COLO829 (cell line): ENCODE data around the gene CCNQ.

Experiments used
- DNase-seq: peaks from one replicate; pipeline ENCODE4 v3.0.0; 2012; ENCODE audit warnings: low spot score

Gene CCNQ

DNA sequence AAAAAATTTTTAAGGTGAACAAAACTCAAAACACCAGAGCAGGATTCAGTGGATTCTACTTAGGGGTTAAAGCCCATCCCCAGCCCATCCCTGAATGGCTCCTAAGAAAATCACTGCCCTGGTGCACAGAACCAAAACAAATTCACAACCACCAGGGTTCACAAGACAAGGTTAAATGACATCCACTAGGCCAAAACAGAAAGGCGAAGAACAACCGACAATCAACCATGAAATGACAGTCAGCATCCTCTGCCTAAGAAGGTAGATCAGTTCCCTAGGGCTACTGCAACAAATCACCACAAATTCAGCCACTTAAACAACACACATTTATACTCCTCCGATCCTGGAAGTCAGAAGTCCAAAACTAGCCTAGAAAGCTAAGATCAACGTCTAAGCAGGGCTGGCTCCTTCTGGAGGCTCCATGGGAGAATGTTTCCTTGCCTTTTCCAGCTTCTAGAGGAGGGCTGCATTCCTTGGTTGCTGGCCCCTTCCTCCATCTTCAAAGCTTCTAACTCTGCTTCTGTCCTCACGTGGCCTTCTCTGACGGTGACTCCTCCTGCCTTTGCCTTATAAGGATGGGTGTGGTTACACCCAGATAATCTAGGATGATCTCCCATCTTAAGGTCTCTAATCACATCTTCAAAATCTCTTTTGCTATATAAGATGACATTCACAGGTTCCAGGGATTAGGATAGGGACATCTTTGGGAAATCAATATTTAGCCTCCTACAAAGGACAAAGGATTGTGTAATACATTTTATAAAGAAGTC lies 1.8 kb downstream of the CCNQ start:
- DNase-seq: no peak

- DNase-seq: no peak
Measured at GRCh38 chrX:153595859-153596857, 2.8 kb downstream of the CCNQ start.

DNA sequence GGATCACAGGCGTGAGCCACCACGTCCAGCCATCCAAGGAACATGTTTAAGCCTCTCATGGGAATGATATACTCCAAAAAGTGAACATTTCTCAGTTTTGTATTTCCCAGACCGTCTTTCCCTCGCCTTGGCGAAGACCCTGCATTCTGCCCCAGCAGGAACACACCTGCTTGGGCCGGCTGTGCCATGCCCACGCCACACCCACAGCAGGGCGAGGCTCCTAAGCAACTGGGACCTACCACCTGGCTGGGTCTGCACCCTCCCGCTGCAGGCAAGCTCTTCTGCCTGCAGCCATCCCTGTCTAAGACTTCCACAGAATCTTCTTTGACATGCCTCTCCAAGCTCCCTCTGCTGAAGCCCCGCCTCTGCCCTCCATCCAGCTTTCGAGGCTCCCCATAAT lies 3.6 kb downstream of the CCNQ start:
- DNase-seq: no peak

- DNase-seq: no peak
Measured at GRCh38 chrX:153593811-153594500, 5.0 kb downstream of the CCNQ start.

DNA sequence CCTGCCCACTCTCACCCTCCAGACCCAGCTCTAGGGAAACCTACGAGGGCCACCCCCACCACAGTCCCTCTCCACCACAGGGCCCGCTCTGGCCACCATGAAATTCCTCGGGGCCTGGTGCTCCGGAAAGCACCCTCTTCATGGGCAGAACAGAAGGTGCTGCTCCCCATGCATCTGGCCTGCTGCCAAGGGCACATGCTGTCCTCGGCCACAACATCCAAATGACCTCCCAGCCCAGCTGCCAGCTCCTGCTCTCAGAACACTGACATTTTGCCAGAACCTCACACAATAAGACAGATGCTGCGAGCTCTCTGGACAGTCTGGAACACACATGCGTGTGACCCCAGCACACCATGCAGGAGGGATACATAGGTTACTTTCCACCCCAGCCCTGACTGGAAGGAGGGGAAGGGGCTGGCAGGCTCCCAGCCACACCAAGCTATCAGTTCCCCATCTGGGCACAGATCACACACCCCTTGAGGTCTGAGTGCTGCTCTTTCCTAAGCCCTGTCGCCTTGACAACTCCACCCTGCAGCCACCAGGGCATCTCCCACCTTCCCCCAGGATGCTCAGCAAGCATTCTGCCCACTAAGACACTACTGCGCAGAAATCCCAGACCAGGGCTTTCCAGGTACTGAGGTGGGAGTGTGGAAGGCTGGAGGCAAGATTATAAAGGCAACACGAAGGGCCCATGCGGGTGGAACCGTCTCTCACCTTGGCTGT lies 5.8 kb downstream of the CCNQ start:
- DNase-seq: no peak

GRCh38 chrX:153592091-153592833 lies 6.7 kb downstream of the CCNQ start:
- no peak for DNase-seq

DNA sequence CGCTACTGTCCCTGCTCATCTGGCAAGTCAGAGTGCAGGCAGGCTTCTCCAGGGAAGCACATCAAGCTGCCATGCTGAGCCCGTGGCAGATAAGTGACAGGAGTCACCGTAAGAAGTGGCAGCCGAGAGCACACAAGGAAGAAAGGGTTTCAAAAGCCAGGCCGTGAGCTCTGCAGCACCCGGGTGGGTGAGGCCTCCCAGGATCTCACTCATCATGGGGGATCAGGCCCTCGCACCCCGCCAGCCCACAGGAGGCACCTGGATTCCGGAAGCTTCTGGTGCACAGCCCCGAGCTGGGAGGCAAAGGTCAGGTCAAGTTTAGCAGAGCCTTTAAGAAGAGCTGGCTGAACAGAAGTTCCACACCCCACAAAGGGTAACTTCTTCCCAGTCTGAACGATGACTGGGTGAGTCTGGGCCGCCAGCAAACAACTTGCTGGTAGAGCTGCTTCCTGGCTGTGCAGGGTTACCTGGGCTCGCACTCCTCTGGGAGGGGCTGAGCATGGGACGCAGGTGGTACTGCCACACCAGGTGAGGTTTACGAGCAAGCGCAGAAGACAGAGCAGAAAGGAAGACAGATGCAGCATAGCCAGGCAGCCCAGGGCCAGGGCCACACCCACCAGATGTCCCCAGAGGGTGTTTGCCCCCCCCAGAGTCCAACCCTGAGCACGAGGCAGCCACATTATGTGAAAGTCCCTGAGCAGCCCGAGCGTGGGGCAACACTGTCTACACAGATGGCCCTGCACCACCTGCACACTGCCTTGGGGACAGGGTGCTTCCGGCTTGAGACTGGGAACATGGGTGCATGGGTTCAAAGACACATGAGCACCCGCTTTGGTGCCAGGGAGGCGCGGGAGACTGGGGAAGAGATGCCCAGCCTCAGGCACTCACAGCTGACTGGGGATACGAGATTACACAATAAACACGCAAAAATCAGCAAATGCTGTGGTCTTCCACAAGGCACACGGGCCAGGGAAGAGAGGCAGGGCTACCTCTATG lies 7.7 kb downstream of the CCNQ start:
- no peak for DNase-seq

DNA sequence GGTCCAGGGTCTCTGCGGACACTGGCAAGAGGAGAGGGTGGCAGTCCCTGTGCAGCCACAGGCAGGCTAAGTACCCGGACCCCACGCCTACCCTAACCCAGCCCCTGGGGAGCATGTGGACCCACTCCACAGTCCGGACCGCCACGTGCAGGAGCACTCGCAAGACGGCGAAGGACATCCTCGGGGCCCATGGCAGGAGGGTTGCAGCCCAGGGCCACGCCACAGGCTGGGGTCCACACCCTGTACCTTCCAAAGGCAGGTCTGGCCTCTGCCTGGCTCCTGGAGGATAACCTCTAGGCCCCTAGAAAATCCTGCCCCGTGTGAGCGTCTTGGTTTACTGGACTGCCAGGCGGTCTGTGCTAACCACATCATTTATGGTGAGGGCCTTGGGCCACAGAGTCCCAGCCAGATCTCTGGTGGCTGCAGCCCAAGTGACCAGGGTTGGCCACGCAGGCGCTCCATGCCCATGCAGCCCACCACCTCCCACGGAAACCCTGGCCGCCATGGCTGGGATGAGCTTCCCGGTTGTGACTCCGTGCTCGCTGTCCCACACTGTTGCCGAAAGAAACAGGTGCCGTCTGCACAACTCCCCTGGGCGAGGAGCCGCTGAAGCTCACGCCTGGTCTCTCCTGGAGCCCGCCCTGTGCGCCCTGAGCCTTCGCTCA lies 10.0 kb downstream of the CCNQ start:
- DNase-seq: no peak

GRCh38 chrX:153588021-153588781 lies 10.7 kb downstream of the CCNQ start:
- DNase-seq: no peak

- DNase-seq: no peak
Measured at GRCh38 chrX:153587342-153587741, 11.6 kb downstream of the CCNQ start.

- no peak for DNase-seq
Measured at GRCh38 chrX:153585827-153586226, 13.1 kb downstream of the CCNQ start.

GRCh38 chrX:153583433-153583832 lies 15.5 kb downstream of the CCNQ start:
- no peak for DNase-seq

- peak; percentile 55 for DNase-seq
Measured at GRCh38 chrX:153582896-153583295, 16.0 kb downstream of the CCNQ start.

DNA sequence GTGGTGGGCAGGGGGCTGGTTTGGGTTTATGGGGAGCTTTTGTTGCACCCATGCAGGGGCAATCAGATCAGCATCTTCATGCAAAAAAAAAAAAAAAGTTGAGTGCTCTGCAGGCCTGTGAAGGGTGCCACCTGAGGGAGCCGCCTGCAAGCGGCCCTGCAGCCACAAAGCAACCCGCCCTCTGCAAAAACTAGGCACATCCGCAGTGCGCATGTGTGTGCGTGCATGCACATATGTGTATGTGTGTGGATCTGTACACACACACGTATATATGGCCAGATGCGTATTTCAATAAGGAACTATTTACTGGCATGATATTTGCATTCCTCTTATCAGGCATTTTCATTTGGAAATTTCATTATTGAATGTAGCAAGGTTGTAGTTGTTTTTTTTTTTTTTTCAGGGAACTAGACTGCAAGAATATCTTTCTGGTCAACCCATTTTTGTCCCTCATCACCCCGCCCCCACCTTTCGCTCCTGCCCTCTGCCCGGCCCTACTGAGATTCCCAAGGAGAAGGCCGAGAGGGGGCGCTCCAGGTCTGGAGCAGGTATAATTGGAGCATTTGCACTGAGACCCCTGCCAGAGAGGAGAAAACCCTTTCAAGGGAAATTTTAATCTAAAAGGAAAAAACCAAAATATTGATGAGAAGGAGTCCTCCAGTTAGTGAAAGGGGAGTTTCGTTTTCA lies 18.1 kb downstream of the CCNQ start:
- DNase-seq: no peak

- DNase-seq: no peak
Measured at GRCh38 chrX:153578889-153579288, 20.1 kb downstream of the CCNQ start.

- DNase-seq: no peak
Measured at GRCh38 chrX:153578200-153578835, 20.6 kb downstream of the CCNQ start.

GRCh38 chrX:153576961-153577360 lies 22.0 kb downstream of the CCNQ start:
- no peak for DNase-seq
